ENCODE data around the gene CMPK1. TPM values are rescaled to one million over a fixed set of nuclear protein-coding genes. Genes with fewer than 3 reads are reported as not detected.

Gene CMPK1
- total and polyA plus RNA-seq, 2 donors (not counting 3 experiments of a cell fraction or from before 2014, with no cell fraction given): 16.4 to 79.6 TPM

GRCh38 chr1:47390843-47391242, 57.3 kb downstream of the CMPK1 start:
- intact Hi-C loops (cut with micrococcal nuclease) (no loop called here), dilution Hi-C loops (cut with MboI; ENCODE audit: extremely low pct_ligation_motif_present, low sequenced_read_pairs) (no loop called here)
- CTCF ChIA-PET: interaction anchor here (0.8 to 7.7 kb wide), 9 partner anchors 11 to 336 kb away, joined by 3 to 148 read pairs (median 4); no protein-coding TSS in a partner anchor
- DNase-seq (ENCODE audit: low read depth, low spot score) (no peak), FAIRE-seq (no peak)
- Histone ChIP-seq H2AFZ (ENCODE audit: low read depth, low read length) (no peak overlapping the region), H3K79me2 (ENCODE audit: control insufficient read depth, insufficient read depth, low read length) (no peaks in the 10 kb centered on the region), H3K9me3 (replicated peaks; ENCODE audit: control insufficient read depth, insufficient read depth, low read length) (no peaks in the 10 kb centered on the region), H3K9me1 (replicated peaks; ENCODE audit: control insufficient read depth, extremely low read depth, insufficient read depth, low read length) (no peaks in the 10 kb centered on the region), H3K4me1 (ENCODE audit: control insufficient read depth, extremely low read depth, insufficient read depth, low read length) (no peaks in the 10 kb centered on the region), H3K9ac (replicated peaks; ENCODE audit: extremely low read depth, insufficient read depth, low read length) (no peak overlapping the region), H3K36me3 (ENCODE audit: control insufficient read depth in 2 of 2, extremely low read depth in 1 of 2, insufficient read depth in 2 of 2, low read length in 2 of 2) (no peaks in the 10 kb centered on the region), H3K27ac (ENCODE audit: insufficient read depth, low read depth, low read length) (no peak overlapping the region), H3K4me3 (replicated peaks in 1 of 3; ENCODE audit: insufficient read depth in 1 of 3, low read depth in 1 of 3, low read length in 3 of 3) (no peak overlapping the region), H4K20me1 (replicated peaks; ENCODE audit: control insufficient read depth, extremely low read depth, insufficient read depth, low read length) (no peaks in the 10 kb centered on the region), H3K27me3 (ENCODE audit: control insufficient read depth in 2 of 2, insufficient read depth in 2 of 2, low read length in 2 of 2) (peaks cover 2% of the 10 kb centered on the region in 2 experiments), H3K4me2 (ENCODE audit: insufficient read depth, low read length) (no peak overlapping the region)
- POLR2A ChIA-PET: no interaction called here
- no peak for TF ChIP-seq POLR2AphosphoS5 (IDR thresholded peaks at IDR 0.05; ENCODE audit: insufficient read depth, low read depth, low read length)
- TF ChIP-seq, protein P1, sequence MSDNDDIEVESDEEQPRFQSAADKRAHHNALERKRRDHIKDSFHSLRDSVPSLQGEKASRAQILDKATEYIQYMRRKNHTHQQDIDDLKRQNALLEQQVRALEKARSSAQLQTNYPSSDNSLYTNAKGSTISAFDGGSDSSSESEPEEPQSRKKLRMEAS (IDR thresholded peaks at IDR 0.05; ENCODE audit: insufficient read depth, insufficient read length): no peak
- TF ChIP-seq JUN (IDR thresholded peaks at IDR 0.05; ENCODE audit: borderline replicate concordance, insufficient read depth, insufficient read length, low read depth): no peak
- no peak for TF ChIP-seq MYC (IDR thresholded peaks at IDR 0.05; ENCODE audit: low read depth, low read length)
- TF ChIP-seq, protein P2, sequence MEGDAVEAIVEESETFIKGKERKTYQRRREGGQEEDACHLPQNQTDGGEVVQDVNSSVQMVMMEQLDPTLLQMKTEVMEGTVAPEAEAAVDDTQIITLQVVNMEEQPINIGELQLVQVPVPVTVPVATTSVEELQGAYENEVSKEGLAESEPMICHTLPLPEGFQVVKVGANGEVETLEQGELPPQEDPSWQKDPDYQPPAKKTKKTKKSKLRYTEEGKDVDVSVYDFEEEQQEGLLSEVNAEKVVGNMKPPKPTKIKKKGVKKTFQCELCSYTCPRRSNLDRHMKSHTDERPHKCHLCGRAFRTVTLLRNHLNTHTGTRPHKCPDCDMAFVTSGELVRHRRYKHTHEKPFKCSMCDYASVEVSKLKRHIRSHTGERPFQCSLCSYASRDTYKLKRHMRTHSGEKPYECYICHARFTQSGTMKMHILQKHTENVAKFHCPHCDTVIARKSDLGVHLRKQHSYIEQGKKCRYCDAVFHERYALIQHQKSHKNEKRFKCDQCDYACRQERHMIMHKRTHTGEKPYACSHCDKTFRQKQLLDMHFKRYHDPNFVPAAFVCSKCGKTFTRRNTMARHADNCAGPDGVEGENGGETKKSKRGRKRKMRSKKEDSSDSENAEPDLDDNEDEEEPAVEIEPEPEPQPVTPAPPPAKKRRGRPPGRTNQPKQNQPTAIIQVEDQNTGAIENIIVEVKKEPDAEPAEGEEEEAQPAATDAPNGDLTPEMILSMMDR (IDR thresholded peaks at IDR 0.05; ENCODE audit: extremely low read depth in 1 of 2, insufficient read depth in 1 of 2, low read depth in 1 of 2, low read length in 2 of 2): no peak
- BruUV-seq (replicated peaks): no TSS peak

- DNase-seq (ENCODE audit: low read depth, low spot score) (no peak), FAIRE-seq (no peak)
- Histone ChIP-seq H4K20me1 (replicated peaks; ENCODE audit: control insufficient read depth, extremely low read depth, insufficient read depth, low read length) (no peaks in the 10 kb centered on the region), H3K27me3 (ENCODE audit: control insufficient read depth in 2 of 2, insufficient read depth in 2 of 2, low read length in 2 of 2) (peaks cover 2% of the 10 kb centered on the region in 2 experiments), H3K9me1 (replicated peaks; ENCODE audit: control insufficient read depth, extremely low read depth, insufficient read depth, low read length) (no peaks in the 10 kb centered on the region), H3K4me3 (replicated peaks in 1 of 3; ENCODE audit: insufficient read depth in 1 of 3, low read depth in 1 of 3, low read length in 3 of 3) (no peak overlapping the region), H3K9me3 (replicated peaks; ENCODE audit: control insufficient read depth, insufficient read depth, low read length) (no peaks in the 10 kb centered on the region), H3K4me2 (ENCODE audit: insufficient read depth, low read length) (no peak overlapping the region), H3K4me1 (ENCODE audit: control insufficient read depth, extremely low read depth, insufficient read depth, low read length) (no peaks in the 10 kb centered on the region), H3K27ac (ENCODE audit: insufficient read depth, low read depth, low read length) (no peak overlapping the region), H3K36me3 (ENCODE audit: control insufficient read depth in 2 of 2, extremely low read depth in 1 of 2, insufficient read depth in 2 of 2, low read length in 2 of 2) (no peaks in the 10 kb centered on the region), H3K9ac (replicated peaks; ENCODE audit: extremely low read depth, insufficient read depth, low read length) (no peak overlapping the region), H2AFZ (ENCODE audit: low read depth, low read length) (no peak overlapping the region), H3K79me2 (ENCODE audit: control insufficient read depth, insufficient read depth, low read length) (no peaks in the 10 kb centered on the region)
- dilution Hi-C loops (cut with MboI; ENCODE audit: extremely low pct_ligation_motif_present, low sequenced_read_pairs): no loop called here
- ChIA-PET CTCF (interaction anchor here (7.7 kb wide), 1 partner anchor 333 kb away, joined by 148 read pairs; no protein-coding TSS in a partner anchor), POLR2A (interaction anchor here (0.7 kb wide), 1 partner anchor 304 kb away, joined by 3 read pairs; no protein-coding TSS in a partner anchor)
- no TSS peak for BruUV-seq (replicated peaks)
- TF ChIP-seq MYC (IDR thresholded peaks at IDR 0.05; ENCODE audit: low read depth, low read length): no peak
- TF ChIP-seq FOS (IDR thresholded peaks at IDR 0.05; ENCODE audit: borderline replicate concordance, insufficient read depth, low read length): no peak
- no peak for TF ChIP-seq POLR2AphosphoS5 (IDR thresholded peaks at IDR 0.05; ENCODE audit: insufficient read depth, low read depth, low read length)
- TF ChIP-seq, protein P1 (IDR thresholded peaks at IDR 0.05; ENCODE audit: insufficient read depth, insufficient read length): no peak
- TF ChIP-seq, protein P2 (IDR thresholded peaks at IDR 0.05; ENCODE audit: extremely low read depth in 1 of 2, insufficient read depth in 1 of 2, low read depth in 1 of 2, low read length in 2 of 2): no peak
- TF ChIP-seq POLR2A (IDR thresholded peaks at IDR 0.05; ENCODE audit: low read depth, low read length): no peak
- TF ChIP-seq JUN (IDR thresholded peaks at IDR 0.05; ENCODE audit: borderline replicate concordance, insufficient read depth, insufficient read length, low read depth): no peak
- no peak for TF ChIP-seq GATA2 (IDR thresholded peaks at IDR 0.05; ENCODE audit: insufficient read depth, insufficient read length, low read depth, low read length)
- TF ChIP-seq EZH2 (IDR thresholded peaks at IDR 0.05; ENCODE audit: borderline replicate concordance, low read depth, low read length, severe bottlenecking): no peak
- intact Hi-C loops (cut with micrococcal nuclease): no loop called here
These were observed 59.6 kb downstream of the CMPK1 start for GRCh38 chr1:47393141-47393540.
